Loucy (cell line): ENCODE data around the gene PRKN.

Experiments used
- H2AFZ ChIP-seq: fragments of 200-600 bp; sonication (generic); 2 replicates; pipeline ENCODE4 v1.6.0; 2016; ENCODE audit warnings: antibody characterized with exemption, mild to moderate bottlenecking, low read length, moderate library complexity
- H3F3A ChIP-seq: fragments of 200-600 bp; 2 replicates; pipeline ENCODE4 v1.6.0; 2016; ENCODE audit warnings: antibody characterized with exemption, low read depth, mild to moderate bottlenecking
- H3K27me3 ChIP-seq: fragments of 200-600 bp; sonication (generic); 2 replicates; pipeline ENCODE4 v1.6.1; 2014; ENCODE audit warnings: low read length, mild to moderate bottlenecking; ENCODE audit not compliant: insufficient read depth, poor library complexity, severe bottlenecking
- H3K36me3 ChIP-seq: fragments of 200-600 bp; sonication (generic); 2 replicates; pipeline ENCODE4 v1.6.1; 2016; ENCODE audit warnings: low read length; ENCODE audit not compliant: insufficient read depth
- H3K4me1 ChIP-seq: fragments of 200-600 bp; sonication (generic); 2 replicates; pipeline ENCODE4 v1.5.1; 2014; ENCODE audit warnings: low read length, mild to moderate bottlenecking; ENCODE audit not compliant: insufficient read depth, poor library complexity, severe bottlenecking
- H3K4me2 ChIP-seq: fragments of 200-600 bp; sonication (generic); 2 replicates; pipeline ENCODE4 v1.6.0; 2014; ENCODE audit warnings: antibody characterized with exemption, low read length, low read depth, mild to moderate bottlenecking; ENCODE audit not compliant: poor library complexity, severe bottlenecking
- H3K4me3 ChIP-seq: fragments of 200-600 bp; sonication (generic); 2 replicates; pipeline ENCODE4 v1.5.1; 2014; ENCODE audit warnings: low read length, mild to moderate bottlenecking, mixed read lengths; ENCODE audit not compliant: poor library complexity, severe bottlenecking
- H3K79me2 ChIP-seq: fragments of 200-600 bp; sonication (generic); 2 replicates; pipeline ENCODE4 v1.6.1; 2014; ENCODE audit warnings: low read length; ENCODE audit not compliant: insufficient read depth
- H3K9ac ChIP-seq: fragments of 200-600 bp; sonication (generic); 2 replicates; pipeline ENCODE4 v1.6.0; 2014; ENCODE audit warnings: mild to moderate bottlenecking, low read depth, low read length, moderate library complexity; ENCODE audit not compliant: poor library complexity, severe bottlenecking
- H3K9me2 ChIP-seq: fragments of 200-600 bp; sonication (generic); replicated peaks from 2 replicates; pipeline ENCODE4 v1.6.1; 2016; ENCODE audit warnings: low read depth, low read length, mixed read lengths
- H3K9me3 ChIP-seq: fragments of 200-600 bp; sonication (generic); 2 replicates; pipeline ENCODE4 v1.6.1; 2014; ENCODE audit warnings: mild to moderate bottlenecking, antibody characterized with exemption, low read length, low read depth; ENCODE audit not compliant: insufficient read depth
- H4K20me1 ChIP-seq: fragments of 200-600 bp; sonication (generic); 2 replicates; pipeline ENCODE4 v1.6.0; 2014; ENCODE audit warnings: antibody characterized with exemption, low read length, mild to moderate bottlenecking; ENCODE audit not compliant: insufficient read depth, poor library complexity, severe bottlenecking
- CTCF ChIP-seq: fragments of 200-600 bp; sonication (generic); conservative IDR thresholded peaks from 2 replicates; pipeline ENCODE4 v1.5.1; 2014; ENCODE audit warnings: mild to moderate bottlenecking, antibody characterized with exemption, low read length
- EZH2phosphoT487 ChIP-seq: fragments of 200-600 bp; IDR thresholded peaks from 2 replicates; pipeline ENCODE4 v1.6.1; 2018; ENCODE audit warnings: antibody characterized with exemption, mild to moderate bottlenecking, moderate library complexity, borderline replicate concordance

The PRKN gene

GRCh38 chr6:161301338-161301737, 1426.2 kb downstream of the PRKN start:
- TF ChIP-seq CTCF (no peak), EZH2phosphoT487 (no peak)
- Histone ChIP-seq H3K4me3 (no peak overlapping the region), H3K4me2 (no peak overlapping the region), H3K27me3 (no peaks in the 10 kb centered on the region), H3K4me1 (no peaks in the 10 kb centered on the region), H3K36me3 (no peaks in the 10 kb centered on the region), H3K9me3 (peaks cover 3% of the 10 kb centered on the region; the same call in 1 of the 2 replicates), H3K79me2 (no peaks in the 10 kb centered on the region), H3K9me2 (no peaks in the 10 kb centered on the region), H4K20me1 (no peaks in the 10 kb centered on the region), H2AFZ (no peak overlapping the region), H3F3A (no peaks in the 10 kb centered on the region), H3K9ac (no peak overlapping the region)

DNA sequence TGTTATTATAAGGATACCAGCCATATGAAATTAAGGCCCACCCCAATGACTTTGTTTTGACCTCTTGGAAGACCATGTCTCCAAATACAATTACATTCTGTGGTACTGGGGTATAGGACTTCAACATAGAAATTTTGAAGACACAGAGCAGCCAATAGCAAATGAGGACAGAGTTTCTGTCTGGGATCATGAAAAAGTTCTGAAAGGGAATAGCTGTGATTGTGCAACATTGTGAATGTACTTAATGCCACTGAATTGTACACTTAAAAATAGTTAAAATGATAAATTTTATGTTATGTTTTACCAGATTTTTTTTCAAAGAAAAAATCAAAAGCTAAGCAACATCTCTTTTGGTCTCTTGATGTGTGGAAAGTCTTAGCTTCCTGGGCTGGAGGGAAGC, 1426.7 kb downstream of the PRKN start:
- Histone ChIP-seq H3K27me3 (no peaks in the 10 kb centered on the region), H3K4me1 (no peaks in the 10 kb centered on the region), H3K4me3 (no peak overlapping the region), H3K36me3 (no peaks in the 10 kb centered on the region), H3K4me2 (no peak overlapping the region), H3F3A (no peaks in the 10 kb centered on the region), H2AFZ (no peak overlapping the region), H3K79me2 (no peaks in the 10 kb centered on the region), H3K9ac (no peak overlapping the region), H3K9me3 (peaks cover 3% of the 10 kb centered on the region; the same call in 1 of the 2 replicates), H3K9me2 (no peaks in the 10 kb centered on the region), H4K20me1 (no peaks in the 10 kb centered on the region)
- TF ChIP-seq EZH2phosphoT487 (no peak), CTCF (no peak)

GRCh38 chr6:161299726-161300125, 1427.8 kb downstream of the PRKN start:
- Histone ChIP-seq H3K79me2 (no peaks in the 10 kb centered on the region), H3K9me3 (peaks cover 2% of the 10 kb centered on the region; the same call in 1 of the 2 replicates), H2AFZ (no peak overlapping the region), H3F3A (no peaks in the 10 kb centered on the region), H3K27me3 (no peaks in the 10 kb centered on the region), H3K9ac (no peak overlapping the region), H4K20me1 (no peaks in the 10 kb centered on the region), H3K4me2 (no peak overlapping the region), H3K36me3 (no peaks in the 10 kb centered on the region), H3K4me3 (no peak overlapping the region), H3K4me1 (no peaks in the 10 kb centered on the region), H3K9me2 (no peaks in the 10 kb centered on the region)
- TF ChIP-seq CTCF = no peak
- no peak for TF ChIP-seq EZH2phosphoT487
